HCT116 (cell line): ENCODE data around the gene VWA3B. TPM values are rescaled to one million over a fixed set of nuclear protein-coding genes. Genes with fewer than 3 reads are reported as not detected.

Experiments
- ATAC-seq: fragments of 200-7000 bp; cut with Tn5 transposase; 2 replicates; pipeline ENCODE4 v1.9.1; 2020; ENCODE audit warnings: mild to moderate bottlenecking, moderate library complexity
- BruUV-seq: library from RNA; stranded (reverse); fragments of 400-500 nt; replicated peaks from 2 replicates; lab custom pipeline; 2021; lab: Mats Ljungman, UMichigan
- CTCF ChIA-PET: fragments of 300-600 bp; sonication (Branson Sonifier 250); formaldehyde crosslinking; loops from one replicate; lab custom pipeline; 2021; ENCODE audit warnings: antibody characterized with exemption; lab: Charles Lee
- POLR2A ChIA-PET: fragments of 300-600, 350-600 bp; sonication (Branson Sonifier 250); formaldehyde crosslinking; loops from one replicate; lab custom pipeline; 2021; ENCODE audit warnings: antibody characterized with exemption; lab: Charles Lee
- RAD21 ChIA-PET, 2 experiments: fragments of 300-600 bp; sonication (Branson Sonifier 250); formaldehyde crosslinking; loops; one replicate each; lab custom pipeline; 2023; ENCODE audit warnings: low total read pairs in 2 of 2; ENCODE audit not compliant: uncharacterized antibody in 2 of 2, unreplicated experiment in 2 of 2, low non-redundant PET in 1 of 2; lab: Charles Lee
- DNase-seq: peaks from one replicate; pipeline ENCODE4 v3.0.0-alpha.2; 2010; ENCODE audit warnings: low read depth, low spot score
- H2AFZ ChIP-seq: fragments of 200-600 bp; shearing (Covaris generic), sonication (generic); 2 replicates; pipeline ENCODE4 v1.6.1; 2017; ENCODE audit warnings: low read depth, mixed run types, mixed read lengths, antibody characterized with exemption, low read length; ENCODE audit not compliant: poor library complexity, severe bottlenecking
- H3K27ac ChIP-seq: 2 replicates; pipeline ENCODE4 v1.5.1; 2012; ENCODE audit warnings: low read depth, low read length
- H3K27me3 ChIP-seq: fragments of 200-600 bp; sonication (generic); 2 replicates; pipeline ENCODE4 v1.6.1; 2016; ENCODE audit warnings: mixed run types, low read length, mixed read lengths; ENCODE audit not compliant: insufficient read depth
- H3K36me3 ChIP-seq, 2 experiments: fragments of 200-500 bp in 1 of 2; fragments of 200-600 bp in 1 of 2; sonication (Bioruptor generic) in 1 of 2; sonication (generic) in 1 of 2; 2 replicates each; pipeline versions ENCODE4 v1.5.1 to v1.6.1; 2014 to 2016; ENCODE audit warnings: low read length in 2 of 2, inconsistent platforms in 1 of 2, mixed read lengths in 1 of 2, mixed run types in 1 of 2; ENCODE audit not compliant: insufficient read depth in 2 of 2, control insufficient read depth in 1 of 2
- H3K4me1 ChIP-seq, 2 experiments: fragments of 200-600 bp in 1 of 2; sonication (generic) in 1 of 2; 2 replicates each; pipeline versions ENCODE4 v1.5.1 to v1.6.1; 2012 to 2017; ENCODE audit warnings: low read length in 2 of 2, inconsistent platforms in 1 of 2, mild to moderate bottlenecking in 1 of 2, mixed read lengths in 1 of 2, mixed run types in 1 of 2, moderate library complexity in 1 of 2; ENCODE audit not compliant: insufficient read depth in 2 of 2, control insufficient read depth in 1 of 2
- H3K4me2 ChIP-seq: fragments of 200-600 bp; sonication (generic); 2 replicates; pipeline ENCODE4 v1.6.1; 2017; ENCODE audit warnings: mixed run types, low read length, mixed read lengths
- H3K4me3 ChIP-seq, 2 experiments: fragments of 200-600 bp in 1 of 2; sonication (generic) in 1 of 2; replicated peaks in 1 of 2; 2 replicates each; pipeline ENCODE4 v1.5.1; 2011 to 2016; ENCODE audit warnings: low read length in 2 of 2, control low read depth in 1 of 2, low read depth in 1 of 2, mild to moderate bottlenecking in 1 of 2, mixed read lengths in 1 of 2, mixed run types in 1 of 2
- H3K79me2 ChIP-seq: fragments of 200-600 bp; sonication (generic); 2 replicates; pipeline ENCODE4 v1.6.1; 2017; ENCODE audit warnings: mild to moderate bottlenecking, mixed run types, low read length, moderate library complexity, mixed read lengths; ENCODE audit not compliant: insufficient read depth
- H3K9ac ChIP-seq: fragments of 200-600 bp; sonication (generic); 2 replicates; pipeline ENCODE4 v1.6.1; 2016; ENCODE audit warnings: low read length, mixed read lengths
- H3K9me2 ChIP-seq: fragments of 200-600 bp; sonication (generic), shearing (Covaris generic); 2 replicates; pipeline ENCODE4 v1.6.1; 2017; ENCODE audit warnings: mixed run types, mild to moderate bottlenecking, moderate library complexity; ENCODE audit not compliant: insufficient read depth
- H3K9me3 ChIP-seq, 2 experiments: fragments of 200-500 bp in 1 of 2; fragments of 200-600 bp in 1 of 2; sonication (Bioruptor generic) in 1 of 2; sonication (generic) in 1 of 2; 2 replicates each; pipeline ENCODE4 v1.6.1; 2014 to 2017; ENCODE audit warnings: low read length in 2 of 2, mixed read lengths in 2 of 2, inconsistent platforms in 1 of 2, low read depth in 1 of 2, mild to moderate bottlenecking in 1 of 2, mixed run types in 1 of 2, moderate library complexity in 1 of 2; ENCODE audit not compliant: control insufficient read depth in 1 of 2, insufficient read depth in 1 of 2
- H4K20me1 ChIP-seq: fragments of 200-600 bp; sonication (generic), shearing (Covaris generic); 2 replicates; pipeline ENCODE4 v1.6.1; 2017; ENCODE audit warnings: mixed run types, mild to moderate bottlenecking, moderate library complexity; ENCODE audit not compliant: insufficient read depth
- CBX3 ChIP-seq: IDR thresholded peaks from 2 replicates; pipeline ENCODE4 v1.6.1; 2012; ENCODE audit warnings: low read depth
- EZH2phosphoT487 ChIP-seq: fragments of 200-600 bp; IDR thresholded peaks from 2 replicates; pipeline ENCODE4 v1.6.1; 2018; ENCODE audit warnings: antibody characterized with exemption, borderline replicate concordance
- FOSL1 ChIP-seq: IDR thresholded peaks from 2 replicates; pipeline ENCODE4 v1.6.1; 2012; ENCODE audit warnings: low read depth
- POLR2A ChIP-seq: IDR thresholded peaks from 2 replicates; pipeline ENCODE4 v1.7.0; 2011; ENCODE audit warnings: borderline replicate concordance; ENCODE audit not compliant: insufficient read depth, insufficient read length; ENCODE audit errors: extremely low read depth
- POLR2AphosphoS5 ChIP-seq: IDR thresholded peaks from 2 replicates; pipeline ENCODE4 v1.6.1; 2011; ENCODE audit warnings: mild to moderate bottlenecking, low read depth, low read length, moderate library complexity
- SP1 ChIP-seq: IDR thresholded peaks from 2 replicates; pipeline ENCODE4 v1.6.1; 2012; ENCODE audit warnings: low read depth
- SRF ChIP-seq: IDR thresholded peaks from 2 replicates; pipeline ENCODE4 v1.6.1; 2012; ENCODE audit warnings: low read depth
- TCF7L2 ChIP-seq: IDR thresholded peaks from 2 replicates; pipeline ENCODE4 v1.7.0; 2011; ENCODE audit warnings: borderline replicate concordance, inconsistent platforms; ENCODE audit not compliant: insufficient read depth, insufficient read length; ENCODE audit errors: extremely low read depth
- YY1 ChIP-seq: IDR thresholded peaks from 2 replicates; pipeline ENCODE4 v1.6.1; 2011; ENCODE audit warnings: low read length, low read depth, moderate library complexity, mild to moderate bottlenecking; ENCODE audit not compliant: insufficient replicate concordance; ENCODE audit errors: extremely low read depth
- ZFX ChIP-seq: fragments of 450-650 bp; IDR thresholded peaks from 2 replicates; pipeline ENCODE4 v1.6.1; 2017
- ZNF274 ChIP-seq: fragments of 200-500 bp; sonication (Bioruptor generic); IDR thresholded peaks from 2 replicates; pipeline ENCODE4 v1.6.1; 2014; ENCODE audit warnings: mild to moderate bottlenecking, low read depth, low read length, inconsistent platforms
- intact Hi-C: fragments of 100-400 bp; cut with micrococcal nuclease; formaldehyde crosslinking; loops from 2 replicates; pipeline ENCODE4 v1.10.0; 2022
- total RNA-seq: library from RNA; stranded (reverse); gene quantifications from one replicate; pipeline ENCODE4 v1.2.1, GENCODE V29; 2021; ENCODE audit not compliant: unreplicated experiment
- TF ChIP-seq, protein P1 (sequence below): IDR thresholded peaks from 2 replicates; pipeline ENCODE4 v1.6.1; 2012
- TF ChIP-seq, protein P2 (sequence below): IDR thresholded peaks from 2 replicates; pipeline ENCODE4 v1.6.1; 2012; ENCODE audit warnings: low read depth
- TF ChIP-seq, protein P3 (sequence below), 3 experiments: fragments of 200-600 bp in 1 of 3; sonication (generic) in 1 of 3; IDR thresholded peaks in 2 of 3; conservative IDR thresholded peaks in 1 of 3; 2 replicates each; pipeline ENCODE4 v1.5.1; 2012 to 2017; ENCODE audit warnings: low read depth in 2 of 3, low read length in 2 of 3, antibody characterized with exemption in 1 of 3, borderline replicate concordance in 1 of 3, control low read depth in 1 of 3, mild to moderate bottlenecking in 1 of 3, mixed read lengths in 1 of 3, mixed run types in 1 of 3, moderate library complexity in 1 of 3; ENCODE audit not compliant: insufficient read depth in 1 of 3
- TF ChIP-seq, protein P4 (sequence below): IDR thresholded peaks from 2 replicates; pipeline ENCODE4 v1.6.1; 2011; ENCODE audit warnings: mild to moderate bottlenecking, low read length, moderate library complexity; ENCODE audit not compliant: insufficient replicate concordance; ENCODE audit errors: extremely low read depth

VWA3B gene
- total RNA-seq, 1 experiment from 2014 or later = 0.47 TPM

DNA sequence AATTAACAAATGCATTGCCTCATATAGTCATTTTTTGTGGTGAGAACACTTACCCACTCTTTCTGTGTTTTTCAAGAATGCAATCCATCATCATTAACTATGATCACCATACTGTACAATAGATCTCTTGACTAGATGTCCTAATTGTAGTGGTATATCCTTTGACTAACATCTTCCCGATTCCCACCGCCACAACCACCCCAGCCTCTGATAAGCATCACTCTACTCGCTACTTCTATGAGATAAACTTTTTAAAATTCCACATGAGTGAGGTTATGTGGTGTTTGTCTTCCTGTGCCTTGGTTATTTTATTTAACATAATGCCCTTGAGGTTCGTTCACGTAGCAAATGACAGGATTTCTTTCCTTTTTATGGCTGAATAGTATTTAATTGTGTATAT lies 6.6 kb downstream of the VWA3B start:
- TF ChIP-seq, protein P1, sequence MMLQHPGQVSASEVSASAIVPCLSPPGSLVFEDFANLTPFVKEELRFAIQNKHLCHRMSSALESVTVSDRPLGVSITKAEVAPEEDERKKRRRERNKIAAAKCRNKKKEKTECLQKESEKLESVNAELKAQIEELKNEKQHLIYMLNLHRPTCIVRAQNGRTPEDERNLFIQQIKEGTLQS = no peak
- TF ChIP-seq YY1 (no peak), EZH2phosphoT487 (no peak), FOSL1 (no peak), ZFX (no peak), POLR2AphosphoS5 (no peak), ZNF274 (no peak), SP1 (no peak), SRF (no peak), CBX3 (no peak), POLR2A (no peak), TCF7L2 (no peak)
- TF ChIP-seq, protein P2, sequence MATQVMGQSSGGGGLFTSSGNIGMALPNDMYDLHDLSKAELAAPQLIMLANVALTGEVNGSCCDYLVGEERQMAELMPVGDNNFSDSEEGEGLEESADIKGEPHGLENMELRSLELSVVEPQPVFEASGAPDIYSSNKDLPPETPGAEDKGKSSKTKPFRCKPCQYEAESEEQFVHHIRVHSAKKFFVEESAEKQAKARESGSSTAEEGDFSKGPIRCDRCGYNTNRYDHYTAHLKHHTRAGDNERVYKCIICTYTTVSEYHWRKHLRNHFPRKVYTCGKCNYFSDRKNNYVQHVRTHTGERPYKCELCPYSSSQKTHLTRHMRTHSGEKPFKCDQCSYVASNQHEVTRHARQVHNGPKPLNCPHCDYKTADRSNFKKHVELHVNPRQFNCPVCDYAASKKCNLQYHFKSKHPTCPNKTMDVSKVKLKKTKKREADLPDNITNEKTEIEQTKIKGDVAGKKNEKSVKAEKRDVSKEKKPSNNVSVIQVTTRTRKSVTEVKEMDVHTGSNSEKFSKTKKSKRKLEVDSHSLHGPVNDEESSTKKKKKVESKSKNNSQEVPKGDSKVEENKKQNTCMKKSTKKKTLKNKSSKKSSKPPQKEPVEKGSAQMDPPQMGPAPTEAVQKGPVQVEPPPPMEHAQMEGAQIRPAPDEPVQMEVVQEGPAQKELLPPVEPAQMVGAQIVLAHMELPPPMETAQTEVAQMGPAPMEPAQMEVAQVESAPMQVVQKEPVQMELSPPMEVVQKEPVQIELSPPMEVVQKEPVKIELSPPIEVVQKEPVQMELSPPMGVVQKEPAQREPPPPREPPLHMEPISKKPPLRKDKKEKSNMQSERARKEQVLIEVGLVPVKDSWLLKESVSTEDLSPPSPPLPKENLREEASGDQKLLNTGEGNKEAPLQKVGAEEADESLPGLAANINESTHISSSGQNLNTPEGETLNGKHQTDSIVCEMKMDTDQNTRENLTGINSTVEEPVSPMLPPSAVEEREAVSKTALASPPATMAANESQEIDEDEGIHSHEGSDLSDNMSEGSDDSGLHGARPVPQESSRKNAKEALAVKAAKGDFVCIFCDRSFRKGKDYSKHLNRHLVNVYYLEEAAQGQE = no peak
- TF ChIP-seq, protein P3, sequence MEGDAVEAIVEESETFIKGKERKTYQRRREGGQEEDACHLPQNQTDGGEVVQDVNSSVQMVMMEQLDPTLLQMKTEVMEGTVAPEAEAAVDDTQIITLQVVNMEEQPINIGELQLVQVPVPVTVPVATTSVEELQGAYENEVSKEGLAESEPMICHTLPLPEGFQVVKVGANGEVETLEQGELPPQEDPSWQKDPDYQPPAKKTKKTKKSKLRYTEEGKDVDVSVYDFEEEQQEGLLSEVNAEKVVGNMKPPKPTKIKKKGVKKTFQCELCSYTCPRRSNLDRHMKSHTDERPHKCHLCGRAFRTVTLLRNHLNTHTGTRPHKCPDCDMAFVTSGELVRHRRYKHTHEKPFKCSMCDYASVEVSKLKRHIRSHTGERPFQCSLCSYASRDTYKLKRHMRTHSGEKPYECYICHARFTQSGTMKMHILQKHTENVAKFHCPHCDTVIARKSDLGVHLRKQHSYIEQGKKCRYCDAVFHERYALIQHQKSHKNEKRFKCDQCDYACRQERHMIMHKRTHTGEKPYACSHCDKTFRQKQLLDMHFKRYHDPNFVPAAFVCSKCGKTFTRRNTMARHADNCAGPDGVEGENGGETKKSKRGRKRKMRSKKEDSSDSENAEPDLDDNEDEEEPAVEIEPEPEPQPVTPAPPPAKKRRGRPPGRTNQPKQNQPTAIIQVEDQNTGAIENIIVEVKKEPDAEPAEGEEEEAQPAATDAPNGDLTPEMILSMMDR (IDR thresholded peaks at IDR 0.05 in 2 of 3, conservative IDR thresholded peaks at IDR 0.05 in 1 of 3; ENCODE audit: borderline replicate concordance in 1 of 3, insufficient read depth in 1 of 3, low read depth in 2 of 3, low read length in 2 of 3) = no peak
- TF ChIP-seq, protein P4, sequence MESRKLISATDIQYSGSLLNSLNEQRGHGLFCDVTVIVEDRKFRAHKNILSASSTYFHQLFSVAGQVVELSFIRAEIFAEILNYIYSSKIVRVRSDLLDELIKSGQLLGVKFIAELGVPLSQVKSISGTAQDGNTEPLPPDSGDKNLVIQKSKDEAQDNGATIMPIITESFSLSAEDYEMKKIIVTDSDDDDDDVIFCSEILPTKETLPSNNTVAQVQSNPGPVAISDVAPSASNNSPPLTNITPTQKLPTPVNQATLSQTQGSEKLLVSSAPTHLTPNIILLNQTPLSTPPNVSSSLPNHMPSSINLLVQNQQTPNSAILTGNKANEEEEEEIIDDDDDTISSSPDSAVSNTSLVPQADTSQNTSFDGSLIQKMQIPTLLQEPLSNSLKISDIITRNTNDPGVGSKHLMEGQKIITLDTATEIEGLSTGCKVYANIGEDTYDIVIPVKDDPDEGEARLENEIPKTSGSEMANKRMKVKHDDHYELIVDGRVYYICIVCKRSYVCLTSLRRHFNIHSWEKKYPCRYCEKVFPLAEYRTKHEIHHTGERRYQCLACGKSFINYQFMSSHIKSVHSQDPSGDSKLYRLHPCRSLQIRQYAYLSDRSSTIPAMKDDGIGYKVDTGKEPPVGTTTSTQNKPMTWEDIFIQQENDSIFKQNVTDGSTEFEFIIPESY = no peak
- H4K20me1 ChIP-seq = no peaks in the 10 kb centered on the region
- no TSS peak for BruUV-seq
- no peak overlapping the region for H3K27ac ChIP-seq
- H2AFZ ChIP-seq = no peak overlapping the region
- H3K9ac ChIP-seq = no peak overlapping the region
- H3K27me3 ChIP-seq = no peaks in the 10 kb centered on the region
- no peak overlapping the region for H3K4me2 ChIP-seq
- no peak for ATAC-seq
- no peaks in the 10 kb centered on the region for H3K9me2 ChIP-seq
- RAD21 ChIA-PET = no interaction called here
- H3K9me3 ChIP-seq = 0 out of 4 replicates have a peak, but pooled peaks cover 3% of the 10 kb centered on the region in 2 experiments
- no peak for DNase-seq
- CTCF ChIA-PET = no interaction called here
- no peaks in the 10 kb centered on the region for H3K4me1 ChIP-seq
- H3K4me3 ChIP-seq = no peak overlapping the region
- no peaks in the 10 kb centered on the region for H3K79me2 ChIP-seq
- H3K36me3 ChIP-seq = no peaks in the 10 kb centered on the region
- intact Hi-C loops = no loop called here
- POLR2A ChIA-PET = no interaction called here
